Cardiac fibroblast (primary cell): ENCODE measurements around the gene MRTFB.

Source experiments
- DNase-seq, 2 donors: peaks; one replicate each; pipeline versions ENCODE4 v3.0.0 to v3.0.0-alpha.2; 2010; ENCODE audit warnings: low read depth in 2 of 2
- H3K4me3 ChIP-seq, 2 donors: replicated peaks in 1 of 2; 1 replicate in 1 of 2; 2 replicates in 1 of 2; pipeline ENCODE4 v1.5.1; 2011; ENCODE audit warnings: low read depth in 2 of 2, low read length in 2 of 2, mild to moderate bottlenecking in 2 of 2, moderate library complexity in 1 of 2
- CTCF ChIP-seq: IDR thresholded peaks from one replicate; pipeline ENCODE4 v1.5.1; 2011; ENCODE audit warnings: low read depth, mild to moderate bottlenecking, low read length, inconsistent platforms

The MRTFB gene

DNA sequence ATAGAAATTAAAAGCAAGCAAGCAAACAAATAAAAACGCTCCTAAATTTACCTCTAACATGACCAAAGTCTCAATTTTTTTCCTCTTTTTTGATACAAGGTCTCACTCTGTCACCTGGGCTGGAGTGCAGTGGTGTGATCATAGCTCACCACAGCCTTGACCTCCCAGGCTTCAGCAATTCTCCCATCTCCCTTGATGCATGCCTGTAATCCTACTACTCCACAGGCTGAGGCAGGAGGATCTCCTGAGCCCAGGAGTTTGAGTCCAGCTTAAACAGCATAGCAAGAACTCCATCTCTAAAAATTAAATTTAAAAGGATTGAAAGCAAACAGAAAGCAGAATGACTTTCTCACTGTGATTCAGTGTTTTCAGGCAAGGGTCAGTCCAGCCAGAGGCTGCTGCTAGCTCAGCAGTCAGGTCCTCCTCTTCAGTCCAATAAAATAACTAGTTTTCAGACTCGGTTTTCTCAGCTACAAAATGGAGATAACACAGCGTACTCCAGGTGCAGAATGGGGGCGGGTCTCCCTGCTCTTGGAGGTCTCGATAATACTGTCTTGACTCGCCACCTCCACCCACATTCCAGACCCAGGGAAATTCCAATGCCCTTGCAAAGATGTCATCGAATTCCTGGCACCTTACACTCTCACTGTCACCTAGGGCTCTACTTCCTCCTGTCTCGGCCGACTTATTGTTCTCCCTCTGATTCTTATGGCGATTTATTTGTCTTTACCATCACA is 20.7 kb upstream of the MRTFB start:
- DNase-seq, result peak in 1 of 2 donors; percentile 22

DNA sequence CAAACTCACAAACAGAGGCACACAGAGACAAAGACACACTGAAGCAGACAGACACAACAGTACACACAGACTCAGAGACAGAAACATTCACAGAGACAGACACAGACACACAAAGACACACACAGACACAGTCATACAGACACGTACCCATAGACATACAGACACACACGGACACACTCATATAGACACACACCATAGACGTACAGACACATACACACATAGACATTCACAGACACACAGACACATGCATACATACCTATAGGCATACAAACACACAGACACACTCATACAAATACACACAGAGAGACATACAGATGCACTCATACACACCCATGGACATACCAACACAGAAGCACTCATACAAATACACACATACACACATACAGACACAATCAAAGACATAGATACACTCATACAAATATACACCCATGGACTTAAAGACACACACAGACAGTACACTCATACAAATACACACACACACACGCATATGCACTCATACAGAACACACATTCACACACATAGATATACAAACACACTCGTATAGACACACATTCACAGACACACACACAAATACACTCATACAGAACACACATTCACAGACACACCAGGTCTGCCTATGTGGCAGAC is 19.9 kb upstream of the MRTFB start:
- DNase-seq, result no peak
- no peak for TF ChIP-seq CTCF
- no peak overlapping the region for H3K4me3 ChIP-seq

More for the DNA sequence above, 20.7 kb upstream of the MRTFB start:
- no peak overlapping the region for H3K4me3 ChIP-seq
- TF ChIP-seq CTCF, result no peak

GRCh38 chr16:14056970-14057369 is 14.1 kb upstream of the MRTFB start:
- no peak for TF ChIP-seq CTCF
- no peak overlapping the region for H3K4me3 ChIP-seq
- DNase-seq, result peak; percentile 70 to 87

DNA sequence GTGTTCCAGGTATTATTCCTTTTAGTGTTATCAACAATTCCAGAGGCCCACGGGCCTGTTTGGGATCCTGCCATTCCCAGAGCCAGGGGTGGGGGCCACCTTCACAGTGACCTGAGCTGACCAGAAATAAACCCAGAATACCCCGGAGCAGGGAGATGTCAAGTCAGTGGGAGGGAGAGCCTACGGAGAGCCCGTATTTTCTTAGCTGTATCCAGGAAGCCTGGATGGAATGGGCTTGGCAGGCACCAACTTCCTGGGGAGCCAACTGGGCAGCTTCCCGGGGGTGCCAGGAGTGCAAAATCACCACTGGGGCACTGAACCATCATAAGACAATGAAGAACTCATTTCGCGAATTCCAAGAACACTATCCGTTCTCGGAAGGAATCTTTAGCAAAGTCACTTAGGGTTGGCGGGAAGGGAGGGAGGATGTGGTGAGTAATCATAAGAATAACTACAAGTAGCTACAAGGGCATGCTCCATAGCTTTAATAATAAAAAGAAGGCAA is 13.2 kb upstream of the MRTFB start:
- no peak for TF ChIP-seq CTCF
- no peak overlapping the region for H3K4me3 ChIP-seq
- DNase-seq, result peak; percentile 54 to 68

DNA sequence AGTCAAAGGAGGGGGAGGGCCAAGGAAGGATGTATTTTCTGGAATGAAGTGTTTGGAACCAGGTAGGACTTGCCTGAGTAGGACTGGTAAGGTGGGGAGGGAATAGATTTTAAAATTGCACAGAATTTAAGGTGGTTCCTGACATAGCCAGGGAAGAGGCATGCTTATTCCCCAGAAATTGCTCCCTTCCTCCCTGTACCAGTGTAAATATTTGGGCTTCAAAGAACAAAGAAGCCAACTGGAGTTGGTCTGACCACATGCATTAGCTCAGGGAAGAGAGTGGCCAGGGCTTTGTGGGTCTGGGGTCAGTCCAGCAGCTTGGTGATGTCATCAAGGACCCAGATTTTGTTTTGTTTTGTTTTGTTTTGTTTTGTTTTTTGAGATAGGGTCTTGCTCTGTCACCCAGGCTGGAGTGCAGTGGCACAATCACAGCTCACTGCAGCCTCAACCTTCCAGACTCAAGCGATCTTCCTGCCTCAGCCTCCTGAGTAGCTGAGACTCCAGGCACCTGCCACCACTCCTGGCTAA is 9.3 kb upstream of the MRTFB start:
- H3K4me3 ChIP-seq, result no peak overlapping the region
- DNase-seq, result no peak
- TF ChIP-seq CTCF, result no peak

DNA sequence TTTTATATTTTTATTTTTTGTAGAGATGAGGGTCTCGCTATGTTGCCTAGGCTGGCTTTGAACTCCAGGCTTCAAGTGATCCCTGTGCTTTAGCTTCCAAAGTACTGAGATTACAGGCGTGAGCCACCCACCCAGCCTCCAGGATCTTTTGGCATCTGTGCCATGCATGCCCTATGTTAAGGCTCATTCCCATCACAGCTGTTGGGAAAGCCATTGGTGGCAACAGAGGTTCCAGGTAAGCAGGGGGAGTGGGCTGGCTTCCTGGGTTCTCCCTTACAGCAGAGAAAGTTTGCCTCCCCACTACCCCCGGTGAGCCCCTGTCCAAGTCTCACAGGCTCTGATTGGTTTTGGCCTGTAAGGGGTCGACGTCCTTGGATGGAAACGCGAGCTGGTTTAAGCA is 8.9 kb upstream of the MRTFB start:
- H3K4me3 ChIP-seq, result no peak overlapping the region
- no peak for DNase-seq
- TF ChIP-seq CTCF, result no peak
